ENCODE data around the gene RNF186.
"Not testable (repeated sequence)": the region's sequence is repeated elsewhere in the genome, so short reads cannot be mapped to it uniquely, and the experiment has no call there.

The RNF186 gene, protein sequence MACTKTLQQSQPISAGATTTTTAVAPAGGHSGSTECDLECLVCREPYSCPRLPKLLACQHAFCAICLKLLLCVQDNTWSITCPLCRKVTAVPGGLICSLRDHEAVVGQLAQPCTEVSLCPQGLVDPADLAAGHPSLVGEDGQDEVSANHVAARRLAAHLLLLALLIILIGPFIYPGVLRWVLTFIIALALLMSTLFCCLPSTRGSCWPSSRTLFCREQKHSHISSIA

DNA sequence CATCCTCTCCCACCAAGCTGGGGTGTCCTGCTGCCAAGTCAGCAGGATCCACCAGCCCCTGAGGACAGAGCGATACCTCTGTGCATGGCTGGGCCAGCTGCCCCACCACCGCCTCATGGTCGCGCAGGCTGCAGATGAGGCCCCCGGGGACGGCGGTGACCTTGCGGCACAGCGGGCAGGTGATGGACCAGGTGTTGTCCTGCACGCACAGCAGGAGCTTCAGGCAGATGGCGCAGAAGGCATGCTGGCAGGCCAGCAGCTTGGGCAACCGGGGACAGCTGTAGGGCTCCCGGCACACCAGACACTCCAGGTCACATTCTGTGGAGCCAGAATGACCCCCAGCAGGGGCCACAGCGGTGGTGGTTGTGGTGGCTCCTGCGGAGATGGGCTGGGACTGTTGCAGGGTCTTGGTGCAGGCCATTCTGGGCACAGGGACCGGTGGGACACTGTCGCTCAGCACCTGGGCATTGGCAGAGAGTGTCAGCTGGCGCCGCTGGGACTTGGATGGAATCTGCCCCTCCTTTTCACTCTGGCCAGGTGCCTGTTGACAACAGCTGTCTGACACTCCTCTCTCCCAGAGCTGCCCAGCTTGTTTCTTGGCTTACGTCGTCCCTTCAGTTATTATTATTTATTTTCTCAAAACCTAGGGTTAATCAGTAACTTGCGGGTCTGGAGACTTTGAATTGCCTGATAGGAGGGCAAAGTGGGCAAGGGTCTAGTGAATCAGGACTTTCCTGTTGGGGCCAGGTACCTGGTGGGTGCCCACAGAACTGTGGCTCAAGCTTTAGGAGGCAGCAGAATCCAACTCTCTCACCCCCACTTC is at the start of gene RNF186:
TSS of gene RNF186 (minus strand) at position 603 of the 823 bp plus-strand sequence. CDS start at position 421, 182 bp downstream.
- DNase-seq (ENCODE audit: low read depth, low spot score) = no peak

DNA sequence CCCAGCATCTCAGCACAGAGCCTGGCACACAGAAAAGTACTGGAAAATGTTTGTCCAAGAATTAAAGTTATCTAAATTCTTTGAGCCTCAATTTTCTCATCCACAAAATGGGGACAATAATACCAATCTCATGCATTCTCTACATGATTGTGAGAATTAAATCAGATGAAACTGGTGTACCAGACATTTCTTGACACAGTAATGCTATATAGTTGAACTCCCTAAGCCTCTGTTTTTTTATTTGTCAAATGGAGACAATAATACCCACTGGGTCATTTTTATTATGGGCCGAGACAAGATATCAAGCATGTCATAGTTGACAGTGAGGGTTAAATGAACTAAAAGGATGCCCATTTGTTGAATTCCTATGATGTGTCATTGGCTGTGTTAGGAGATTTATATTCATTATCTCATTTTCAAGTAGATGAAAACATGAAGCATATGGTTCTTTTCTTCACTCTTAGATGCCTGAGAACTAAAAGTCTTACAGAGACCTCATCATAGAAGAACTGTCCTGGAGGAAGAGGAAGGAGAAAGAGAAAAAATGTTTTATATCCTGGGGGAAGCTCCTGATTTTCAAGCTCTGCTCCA is 49.6 kb upstream of the RNF186 start:
- no peak for DNase-seq (ENCODE audit: low read depth, low spot score)

DNA sequence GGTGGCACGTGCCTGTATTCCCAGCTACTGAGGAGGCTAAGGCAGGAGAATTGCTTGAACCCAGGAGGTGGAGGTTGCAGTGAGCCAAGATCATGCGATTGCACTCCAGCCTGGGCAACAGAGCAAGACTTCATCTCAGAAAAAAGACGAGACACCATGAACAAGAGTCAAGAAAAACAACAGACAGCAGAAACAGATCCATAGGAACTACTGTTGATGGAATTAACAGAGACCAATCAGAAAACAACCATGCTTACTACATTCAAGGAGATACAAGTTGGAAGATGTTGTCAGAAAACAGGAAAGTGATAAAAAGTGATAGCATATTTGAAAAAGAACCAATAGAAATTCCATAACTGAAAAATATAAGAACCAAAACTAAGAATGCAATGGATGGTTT is 47.9 kb upstream of the RNF186 start:
- DNase-seq (ENCODE audit: low read depth, low spot score) = no peak

DNA sequence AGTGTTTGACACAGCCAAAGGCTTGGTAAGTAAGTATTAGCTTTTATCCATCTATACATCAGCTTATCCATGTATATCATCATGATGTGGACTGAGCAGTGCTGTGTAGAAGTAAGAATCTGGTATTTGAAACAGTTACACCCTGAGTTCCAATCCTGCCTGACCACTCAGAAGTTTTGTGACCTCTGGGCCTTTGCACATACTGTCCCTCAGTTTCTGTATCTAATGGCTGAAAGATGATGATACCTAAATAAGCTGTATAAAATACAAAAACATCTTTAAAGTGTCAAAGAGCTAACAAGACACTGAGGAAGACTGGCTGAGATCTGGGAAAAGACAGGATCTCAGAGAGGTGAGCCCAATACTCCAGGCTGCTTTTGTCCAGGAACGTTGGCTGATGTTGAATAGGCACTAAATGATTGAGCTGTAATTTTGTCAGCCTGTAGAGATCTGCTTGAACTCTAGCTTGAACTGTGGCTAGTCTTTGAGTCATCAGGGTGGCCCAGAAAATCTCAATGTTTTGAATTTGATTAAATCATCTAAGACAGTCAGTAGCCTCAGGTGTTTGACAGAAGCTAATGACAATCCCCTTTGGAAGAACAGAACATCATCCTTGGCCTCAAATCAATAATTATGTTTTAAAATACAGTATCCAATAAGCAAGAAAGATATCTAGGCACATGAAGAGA is 46.9 kb upstream of the RNF186 start:
- DNase-seq (ENCODE audit: low read depth, low spot score) = no peak

DNA sequence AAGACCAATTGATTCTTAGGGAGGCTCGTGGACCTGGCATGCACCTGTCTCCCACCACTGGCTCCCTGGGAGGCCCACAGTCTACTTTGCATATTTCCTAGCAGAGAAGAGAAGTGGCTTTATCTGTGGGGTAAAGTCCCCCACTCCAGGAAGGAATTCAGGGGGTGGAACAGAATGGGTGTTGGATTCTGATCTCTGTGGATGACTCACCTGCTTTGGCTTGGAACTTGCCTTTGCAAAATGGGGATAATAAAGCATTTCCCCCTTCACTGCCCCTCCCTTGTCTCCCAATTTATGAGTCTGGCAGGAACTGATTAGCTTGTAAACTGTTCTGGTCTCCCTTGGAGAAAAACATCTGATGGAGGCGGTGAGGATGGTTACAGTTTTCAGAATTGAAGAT is 46.0 kb upstream of the RNF186 start:
- no peak for DNase-seq (ENCODE audit: low read depth, low spot score)

DNA sequence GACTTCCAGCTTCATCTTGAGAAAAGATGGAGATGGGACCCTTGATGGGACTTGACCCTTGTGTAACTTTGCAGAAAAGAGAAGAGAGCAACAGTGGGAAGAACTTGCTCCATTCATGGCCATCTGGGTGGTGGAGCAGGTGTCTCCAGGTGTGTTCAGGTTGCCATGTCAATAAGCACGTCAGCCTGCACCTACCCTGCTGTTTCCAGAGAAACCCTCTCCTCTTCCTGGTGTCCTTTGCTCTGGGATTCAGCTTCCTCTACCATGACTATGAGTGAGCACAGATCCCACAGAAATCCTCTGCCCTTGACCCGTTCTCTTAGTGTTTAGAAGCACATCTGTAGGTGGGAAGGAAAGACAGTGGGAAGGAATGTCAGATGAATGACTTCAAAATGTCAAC is 45.3 kb upstream of the RNF186 start:
- DNase-seq (ENCODE audit: low read depth, low spot score) = no peak

DNA sequence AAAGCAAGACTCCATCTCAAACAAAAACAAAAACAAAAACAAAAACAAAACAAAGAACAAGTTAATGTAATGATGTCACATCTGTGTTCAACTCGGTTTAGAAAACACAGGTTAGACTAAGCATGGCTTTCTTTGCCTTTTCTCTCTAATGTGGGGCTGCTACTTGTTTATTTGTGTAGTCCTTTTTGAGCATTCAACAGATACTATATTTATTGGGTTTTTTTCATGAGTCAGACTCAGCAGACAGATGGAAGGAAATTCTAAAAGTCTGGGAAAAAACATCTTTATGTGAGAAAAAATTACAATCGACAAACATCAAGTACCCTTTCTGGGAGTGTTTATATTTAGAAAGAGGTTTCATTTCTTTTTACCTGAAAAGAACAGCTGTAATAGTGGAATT is 44.8 kb upstream of the RNF186 start:
- DNase-seq (ENCODE audit: low read depth, low spot score) = no peak

DNA sequence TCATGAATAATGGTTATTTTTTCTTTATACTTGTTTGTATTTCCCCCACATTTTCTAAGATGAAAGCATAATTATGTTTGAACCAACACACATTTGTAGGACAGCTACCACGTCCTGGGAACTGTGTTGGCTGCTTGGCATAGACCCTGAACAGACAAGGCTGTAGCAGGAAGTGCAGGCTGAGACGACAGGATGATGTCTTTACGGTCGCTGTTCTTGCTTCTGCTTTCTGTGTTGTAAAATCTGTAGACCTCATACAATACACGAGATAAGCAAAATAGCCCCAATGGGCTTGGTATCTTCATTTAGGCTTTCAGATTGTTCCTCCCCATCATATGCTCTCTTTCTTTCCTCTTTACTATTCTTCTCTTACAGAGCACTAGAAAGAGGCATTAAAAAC is 43.8 kb upstream of the RNF186 start:
- no peak for DNase-seq (ENCODE audit: low read depth, low spot score)

DNA sequence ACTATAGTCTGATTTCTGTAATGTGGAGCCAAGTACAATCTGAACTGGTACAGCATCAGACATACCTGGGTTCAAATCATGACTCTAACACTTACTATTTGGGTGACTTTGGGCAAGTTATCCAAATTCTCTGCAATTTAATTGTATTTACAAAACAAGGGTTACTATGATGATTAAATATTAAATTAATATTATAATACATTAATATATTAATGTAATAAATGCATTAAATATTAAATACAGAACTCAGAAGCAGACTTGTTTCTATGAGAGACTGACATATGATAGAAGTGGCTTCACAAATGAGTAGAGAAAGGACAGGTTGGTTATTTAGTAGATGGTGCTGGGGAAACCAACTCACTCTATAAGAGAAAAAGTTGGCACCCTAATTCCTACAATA is 39.8 kb upstream of the RNF186 start:
- no peak for DNase-seq (ENCODE audit: low read depth, low spot score)

DNA sequence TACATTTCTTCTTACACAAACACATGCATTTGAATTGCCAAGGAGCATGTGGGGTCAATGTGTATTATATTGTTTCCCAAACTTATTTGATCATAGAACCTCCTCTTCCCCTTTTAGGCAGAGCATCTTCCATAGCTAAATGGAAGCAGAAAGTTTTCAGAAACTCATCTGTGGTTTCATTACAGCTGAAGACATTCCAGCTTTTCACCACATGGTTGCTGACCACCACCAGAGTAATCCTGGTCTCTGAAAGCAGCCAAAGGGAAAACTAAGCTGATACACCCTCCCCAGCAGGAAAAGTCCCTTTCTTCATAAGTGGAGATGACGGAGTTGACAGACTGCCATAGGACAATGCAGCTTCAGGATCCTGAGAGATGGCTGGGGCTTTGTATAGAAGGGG is 37.0 kb upstream of the RNF186 start:
- DNase-seq (ENCODE audit: low read depth, low spot score) = no peak

DNA sequence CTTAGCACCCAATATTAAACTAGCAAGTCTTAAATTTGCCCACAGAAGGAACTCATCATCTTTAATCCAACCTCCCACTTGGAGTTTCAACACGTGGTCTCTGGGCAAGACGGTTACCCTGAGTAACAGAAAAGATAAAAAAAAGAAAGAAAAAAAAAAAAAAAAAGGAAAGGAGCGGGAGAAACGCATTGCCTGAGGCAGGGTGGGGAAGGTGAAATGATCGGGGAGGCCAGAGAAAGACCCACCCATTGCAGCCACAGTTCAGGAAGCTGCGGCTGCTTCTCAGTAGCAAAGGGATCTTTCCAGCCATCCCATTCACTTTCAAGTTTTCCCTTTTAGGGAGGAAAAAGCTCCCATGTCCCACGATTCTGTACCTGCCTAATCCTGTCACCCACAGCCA is 35.1 kb upstream of the RNF186 start:
- DNase-seq (ENCODE audit: low read depth, low spot score) = no peak

DNA sequence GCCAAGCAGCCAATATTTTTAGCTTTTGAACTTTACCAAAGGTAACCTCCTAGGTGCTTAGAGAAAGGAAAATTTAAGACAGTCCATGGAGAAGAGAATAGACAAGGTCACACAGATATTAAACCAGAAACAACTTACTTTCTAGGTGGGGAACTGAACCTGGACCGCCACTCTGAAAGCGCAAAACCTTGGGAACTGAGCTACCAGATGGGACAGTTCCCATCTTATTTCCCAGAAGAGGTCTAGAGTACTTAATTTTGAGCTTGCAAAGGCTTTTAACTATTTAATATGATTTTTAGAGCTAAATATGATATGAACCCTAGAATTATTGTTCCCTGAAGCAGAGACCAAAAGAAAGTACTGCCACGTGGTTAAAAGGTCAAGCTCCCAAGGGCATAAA is 34.2 kb upstream of the RNF186 start:
- DNase-seq (ENCODE audit: low read depth, low spot score) = not testable (repeated sequence)

DNA sequence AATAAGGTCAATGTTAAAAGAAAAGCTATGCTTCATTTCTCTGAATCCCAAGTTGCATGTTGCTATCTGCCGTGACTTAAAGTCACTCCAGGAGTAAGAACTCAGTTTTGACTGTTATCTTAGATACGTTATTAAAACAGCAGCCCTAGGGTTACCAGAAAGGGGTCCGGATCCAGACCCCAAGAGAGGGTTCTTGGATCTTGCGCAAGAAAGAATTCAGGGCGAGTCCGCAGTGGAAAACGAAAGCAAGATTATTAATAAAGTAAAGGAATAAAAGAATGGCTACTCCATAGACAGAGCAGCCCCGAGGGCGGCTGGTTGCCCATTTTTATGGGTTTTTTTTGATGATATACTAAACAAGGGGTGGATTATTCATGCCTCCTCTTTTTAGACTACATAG is 32.3 kb upstream of the RNF186 start:
- DNase-seq (ENCODE audit: low read depth, low spot score) = not testable (repeated sequence)

DNA sequence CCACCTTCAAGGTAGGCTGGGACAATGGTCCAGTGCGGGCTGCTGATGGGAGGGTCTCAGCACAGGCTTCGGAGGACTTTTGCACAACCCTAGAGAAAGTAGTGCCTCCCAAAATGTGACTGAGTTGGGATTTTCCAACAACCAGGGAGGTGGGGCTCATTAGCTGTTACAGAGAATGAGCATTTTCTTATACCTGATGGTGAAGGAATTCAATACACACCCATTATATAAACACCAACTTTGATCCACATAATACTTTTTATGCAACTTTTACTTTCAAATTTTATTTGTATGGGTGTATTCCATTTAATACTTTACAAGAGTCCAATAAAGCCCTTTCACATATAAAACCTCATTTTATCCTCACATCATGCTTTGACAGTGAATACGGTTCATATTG is 31.3 kb upstream of the RNF186 start:
- no peak for DNase-seq (ENCODE audit: low read depth, low spot score)

DNA sequence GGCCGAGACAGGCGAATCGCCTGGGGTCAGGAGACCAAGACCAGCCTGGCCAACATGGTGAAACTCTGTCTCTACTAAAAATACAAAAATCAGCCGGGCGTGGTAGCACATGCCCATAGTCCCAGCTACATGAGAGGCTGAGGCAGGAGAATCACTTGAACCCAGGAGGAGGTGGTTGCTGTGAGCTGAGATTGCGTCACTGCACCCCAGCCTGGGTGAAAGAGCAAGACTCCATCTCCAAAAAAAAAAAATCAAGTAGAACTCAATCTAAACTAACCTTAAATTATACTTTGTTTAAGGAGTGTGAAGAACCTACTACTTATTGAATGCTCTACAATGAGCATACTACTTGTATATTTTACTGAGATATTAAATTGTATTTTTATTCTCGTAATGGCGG is 30.5 kb upstream of the RNF186 start:
- no peak for DNase-seq (ENCODE audit: low read depth, low spot score)

DNA sequence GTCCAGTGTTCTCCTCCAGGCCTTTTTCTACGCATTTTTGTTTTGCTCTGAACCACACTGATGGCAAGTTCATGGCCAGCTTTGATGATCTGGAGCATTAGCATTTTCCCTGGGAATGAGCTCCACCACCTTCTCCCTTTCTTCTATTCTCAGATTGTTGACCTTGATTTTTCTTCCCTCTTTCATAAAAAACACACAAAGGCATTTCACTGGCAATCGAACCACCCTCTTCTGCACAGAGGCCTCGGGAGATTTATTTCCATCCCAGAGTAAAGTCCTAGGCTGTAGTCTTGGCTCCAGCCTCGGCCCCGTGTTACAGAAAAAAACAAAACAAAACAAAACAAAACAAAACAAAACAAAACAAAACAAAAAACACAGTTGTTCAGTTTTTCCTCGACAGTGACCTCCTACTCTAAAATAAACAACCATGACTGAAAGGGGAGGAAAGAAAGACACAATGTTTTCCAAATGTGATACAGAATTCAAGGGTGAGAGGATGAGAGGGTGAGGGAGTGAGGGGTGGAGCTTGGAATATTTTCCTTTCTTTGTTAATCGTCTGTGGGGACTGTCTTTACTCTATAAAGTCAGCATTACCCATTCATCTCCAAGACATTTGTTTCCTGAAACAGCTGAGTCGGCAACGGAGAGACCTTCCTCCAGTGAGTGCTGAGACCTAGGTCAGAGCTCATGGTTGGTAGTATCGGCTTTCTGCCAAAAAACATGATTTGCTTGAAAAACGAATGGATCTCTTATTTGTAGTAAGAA is 29.8 kb upstream of the RNF186 start:
- no peak for DNase-seq (ENCODE audit: low read depth, low spot score)

DNA sequence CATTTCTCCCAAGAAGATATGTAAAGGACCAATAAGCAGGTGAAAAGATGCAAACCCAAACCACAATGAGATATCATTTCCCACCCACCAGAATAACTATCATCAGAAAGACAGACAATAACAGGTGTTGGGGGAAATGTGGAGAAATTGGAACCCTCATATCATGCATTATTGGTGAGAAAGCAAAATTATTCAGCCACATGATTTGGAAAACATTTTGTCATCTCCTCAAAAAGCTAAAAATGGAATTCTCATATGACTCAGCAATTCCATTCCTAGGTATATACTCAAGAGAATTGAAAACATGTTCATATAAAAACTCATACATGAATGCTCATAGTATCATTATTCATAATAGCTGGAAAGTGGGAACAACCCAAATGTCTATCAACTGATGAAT is 25.1 kb upstream of the RNF186 start:
- DNase-seq (ENCODE audit: low read depth, low spot score) = no peak

DNA sequence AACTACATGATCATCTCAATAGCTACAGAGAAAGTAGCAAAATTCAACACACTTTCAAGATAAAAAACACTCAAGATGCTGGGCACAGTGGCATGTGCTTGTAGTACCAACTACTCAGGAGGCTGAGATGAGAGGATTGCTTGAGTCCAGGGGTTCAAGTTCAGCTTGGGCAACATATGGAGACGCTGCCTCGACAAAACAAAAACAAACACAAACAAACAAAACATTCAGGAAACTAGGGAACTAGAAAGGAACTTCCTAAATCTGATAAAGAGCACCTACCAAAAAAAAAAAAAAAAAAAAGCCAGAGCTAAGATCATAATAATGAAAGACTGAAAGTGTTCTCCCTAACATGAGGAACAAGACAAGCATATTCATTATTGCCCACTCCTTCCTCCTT is 22.8 kb upstream of the RNF186 start:
- DNase-seq (ENCODE audit: low read depth, low spot score) = no peak

DNA sequence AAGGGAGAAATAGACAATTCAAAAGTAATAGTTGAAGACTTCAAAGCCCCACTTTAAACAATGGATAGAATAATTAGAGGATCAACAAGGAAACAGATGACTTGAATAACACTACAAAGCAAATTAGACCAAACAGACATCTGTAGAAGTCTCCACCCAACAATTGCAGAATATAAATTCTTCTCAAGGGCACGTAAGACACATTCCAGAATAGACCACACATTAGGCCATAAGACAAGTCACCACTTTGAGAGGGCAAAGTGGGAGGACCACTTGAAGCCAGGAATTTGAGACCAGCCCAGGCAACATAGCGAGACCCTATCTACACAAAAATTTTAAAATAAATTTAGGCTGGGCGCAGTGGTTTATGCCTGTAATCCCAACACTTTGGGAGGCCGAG is 20.5 kb upstream of the RNF186 start:
- no peak for DNase-seq (ENCODE audit: low read depth, low spot score)

DNA sequence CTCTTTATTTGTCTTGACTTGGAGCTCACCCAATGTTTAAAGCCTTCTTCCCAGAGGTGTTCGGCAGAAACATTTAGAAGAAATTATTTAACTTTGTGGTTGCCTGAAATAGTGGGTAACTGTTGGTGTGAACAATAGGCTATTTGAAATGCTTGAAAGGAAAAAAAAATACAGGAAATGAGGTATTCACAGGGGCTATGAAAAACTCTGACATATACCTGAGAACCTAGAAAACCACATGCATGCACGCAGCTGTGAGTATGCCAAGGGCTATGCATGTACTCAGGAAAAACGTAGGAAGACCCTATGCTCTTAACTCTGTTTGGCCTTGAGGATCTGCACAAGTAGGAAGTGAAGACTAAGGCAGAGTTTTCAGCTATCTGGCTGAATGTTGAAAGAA is 16.4 kb upstream of the RNF186 start:
- DNase-seq (ENCODE audit: low read depth, low spot score) = no peak

DNA sequence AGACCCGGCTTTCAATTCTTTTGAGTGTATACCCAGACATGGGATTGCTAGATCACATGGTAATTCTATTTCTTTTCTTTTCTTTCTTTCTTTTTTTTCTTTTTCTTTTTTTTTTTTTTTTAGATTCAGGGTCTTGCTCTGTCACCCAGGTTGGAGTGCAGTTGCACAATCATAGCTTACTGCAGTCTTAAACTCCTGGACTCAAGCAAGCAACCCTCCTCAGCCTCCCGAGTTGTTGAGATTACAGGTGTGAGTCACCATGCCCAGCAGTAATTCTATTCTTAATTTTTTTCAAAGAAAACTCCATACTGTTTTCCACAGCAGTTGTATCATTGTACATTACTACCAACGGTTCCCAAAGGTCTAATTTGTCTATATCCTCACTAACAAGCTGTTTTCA is 13.5 kb upstream of the RNF186 start:
- DNase-seq (ENCODE audit: low read depth, low spot score) = no peak

DNA sequence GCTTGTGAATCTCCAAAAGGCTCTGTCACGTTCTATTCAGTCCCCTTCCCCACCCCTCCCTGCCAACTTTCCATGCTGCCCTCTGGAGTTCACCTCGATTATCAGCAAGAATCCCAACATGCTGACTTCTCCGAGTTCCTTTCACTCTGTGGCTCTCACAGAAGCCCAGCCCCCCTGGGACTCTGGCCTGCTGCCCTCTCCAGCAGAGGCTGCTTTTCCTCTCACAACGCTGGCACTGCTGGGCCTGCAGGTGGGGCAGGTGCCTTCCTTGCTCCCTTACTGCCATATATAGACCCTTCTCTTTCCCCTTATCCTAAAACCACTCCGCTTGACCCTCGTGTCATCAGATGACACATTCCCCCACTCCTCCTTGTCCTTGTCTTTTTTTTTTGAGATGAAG is 10.2 kb upstream of the RNF186 start:
- no peak for DNase-seq (ENCODE audit: low read depth, low spot score)
